MG63 (cell line): ENCODE data around the gene PTMS. TPM values are rescaled to one million over a fixed set of nuclear protein-coding genes. Genes with fewer than 3 reads are reported as not detected.

Experiments used
- DNase-seq: peaks from one replicate; pipeline ENCODE4 v3.0.0-alpha.2; 2020
- H3K27me3 ChIP-seq: fragments of 250-450 bp; sonication (Bioruptor Pico); 2 replicates; pipeline ENCODE4 v1.5.1; 2020; ENCODE audit warnings: mild to moderate bottlenecking, moderate library complexity
- H3K36me3 ChIP-seq: fragments of 250-450 bp; sonication (Bioruptor Pico); 2 replicates; pipeline ENCODE4 v1.5.1; 2020; ENCODE audit warnings: mild to moderate bottlenecking, moderate library complexity
- H3K4me3 ChIP-seq: fragments of 250-450 bp; sonication (Bioruptor Pico); 2 replicates; pipeline ENCODE4 v1.5.1; 2020; ENCODE audit warnings: mild to moderate bottlenecking, moderate library complexity
- H3K9me3 ChIP-seq: fragments of 250-450 bp; sonication (Bioruptor Pico); 2 replicates; pipeline ENCODE4 v1.5.1; 2020; ENCODE audit warnings: mild to moderate bottlenecking, moderate library complexity
- total RNA-seq: library from RNA; depleted of rRNA; stranded (reverse); fragments of >200 nt; shearing (Covaris generic); gene quantifications from 2 replicates; pipeline ENCODE4 v1.2.3, GENCODE V29; 2014; ENCODE audit warnings: low replicate concordance

Gene PTMS
- total RNA-seq, 1 experiment from 2014 or later = 328 TPM

DNA sequence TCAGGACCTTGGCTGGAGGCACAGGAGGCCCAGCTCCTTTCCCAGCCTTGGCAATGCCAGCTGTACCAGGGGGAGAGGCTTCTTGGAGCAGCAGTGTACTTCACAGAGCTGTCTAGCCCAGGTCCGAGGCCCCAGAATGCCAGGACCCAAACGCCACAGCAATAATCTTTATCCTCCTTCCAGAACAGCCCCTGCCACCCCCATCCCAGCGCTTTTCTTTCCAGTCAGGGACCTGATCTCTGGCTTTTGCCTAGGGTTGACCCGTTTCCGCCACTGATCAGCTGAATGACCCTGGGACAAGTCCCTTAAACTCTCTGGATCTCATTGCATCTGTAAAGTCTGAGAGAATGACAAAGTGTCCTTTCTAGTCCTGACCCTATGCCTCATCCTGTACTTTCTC, 11.2 kb downstream of the PTMS start:
- H3K27me3 ChIP-seq = no peaks in the 10 kb centered on the region
- no peak for DNase-seq
- no peaks in the 10 kb centered on the region for H3K9me3 ChIP-seq

DNA sequence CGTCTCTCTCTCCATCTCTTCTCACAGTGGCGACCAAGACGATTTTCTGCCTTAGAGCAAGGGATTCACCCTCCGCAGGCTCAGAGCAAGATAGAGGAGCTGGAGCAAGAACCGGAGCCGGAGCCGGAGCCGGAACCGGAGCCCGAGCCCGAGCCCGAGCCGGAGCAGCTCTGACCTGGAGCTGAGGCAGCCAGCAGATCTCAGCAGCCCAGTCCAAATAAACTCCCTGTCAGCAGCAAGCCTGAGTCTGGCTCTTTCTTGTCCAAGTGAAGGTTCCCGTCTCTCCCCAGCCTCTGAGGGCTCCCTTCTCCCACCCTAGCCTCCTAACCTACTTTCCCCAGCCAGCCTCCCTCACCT, 12.0 kb downstream of the PTMS start:
- Histone ChIP-seq H3K36me3 (no peaks in the 10 kb centered on the region), H3K4me3 (no peak overlapping the region), H3K27me3 (no peaks in the 10 kb centered on the region), H3K9me3 (no peaks in the 10 kb centered on the region)
- DNase-seq = peak; percentile 20

More for the DNA sequence above, 11.2 kb downstream of the PTMS start:
- Histone ChIP-seq H3K36me3 (no peaks in the 10 kb centered on the region), H3K4me3 (no peak overlapping the region)

DNA sequence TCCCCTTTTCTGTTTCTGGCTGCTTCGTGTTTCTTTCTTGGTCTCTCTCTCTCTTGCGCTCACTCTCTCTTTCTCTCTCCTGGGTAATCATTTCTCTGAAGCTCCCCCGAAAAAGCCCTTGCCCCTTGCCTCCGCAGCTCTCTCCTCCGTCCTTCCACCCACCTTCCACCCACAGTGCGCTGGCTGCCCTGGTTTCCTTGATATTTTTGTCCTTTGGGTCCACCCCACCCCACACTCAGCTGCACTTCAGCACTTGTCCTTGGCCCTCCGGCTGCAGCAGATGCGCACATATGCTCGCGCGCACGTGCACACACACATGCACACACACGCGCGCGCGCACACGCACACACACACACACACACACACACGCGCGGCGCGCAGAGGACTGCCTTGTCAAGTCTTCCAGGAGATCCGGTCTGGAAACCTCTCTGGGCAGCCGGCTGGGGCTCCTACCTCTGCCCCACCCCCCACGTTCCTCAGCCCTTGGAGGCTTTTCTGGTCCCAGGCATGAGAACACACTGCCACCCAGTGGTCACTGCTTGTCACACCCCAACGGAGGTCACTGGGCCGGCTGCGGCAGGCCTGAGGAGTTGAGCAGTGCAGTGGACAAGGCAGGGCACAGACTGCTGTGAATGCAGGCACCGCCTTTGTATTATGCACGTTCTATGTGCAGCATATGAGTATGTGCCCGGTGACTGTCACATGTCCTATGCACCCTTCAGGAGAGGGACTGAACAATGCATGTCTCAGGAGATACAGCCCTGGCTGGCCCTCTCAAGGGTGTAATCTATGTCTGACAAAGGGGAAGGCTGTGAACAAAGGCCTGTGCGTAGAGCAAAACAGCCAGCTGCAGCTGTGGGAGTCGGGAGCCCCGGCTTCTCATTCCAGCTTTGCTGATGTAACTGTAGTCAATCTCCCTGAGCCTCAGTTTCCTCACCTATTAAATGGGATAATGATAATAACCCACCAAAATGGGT, 12.7 kb downstream of the PTMS start:
- no peaks in the 10 kb centered on the region for H3K9me3 ChIP-seq
- no peaks in the 10 kb centered on the region for H3K36me3 ChIP-seq
- peak; percentile 90 for DNase-seq

DNA sequence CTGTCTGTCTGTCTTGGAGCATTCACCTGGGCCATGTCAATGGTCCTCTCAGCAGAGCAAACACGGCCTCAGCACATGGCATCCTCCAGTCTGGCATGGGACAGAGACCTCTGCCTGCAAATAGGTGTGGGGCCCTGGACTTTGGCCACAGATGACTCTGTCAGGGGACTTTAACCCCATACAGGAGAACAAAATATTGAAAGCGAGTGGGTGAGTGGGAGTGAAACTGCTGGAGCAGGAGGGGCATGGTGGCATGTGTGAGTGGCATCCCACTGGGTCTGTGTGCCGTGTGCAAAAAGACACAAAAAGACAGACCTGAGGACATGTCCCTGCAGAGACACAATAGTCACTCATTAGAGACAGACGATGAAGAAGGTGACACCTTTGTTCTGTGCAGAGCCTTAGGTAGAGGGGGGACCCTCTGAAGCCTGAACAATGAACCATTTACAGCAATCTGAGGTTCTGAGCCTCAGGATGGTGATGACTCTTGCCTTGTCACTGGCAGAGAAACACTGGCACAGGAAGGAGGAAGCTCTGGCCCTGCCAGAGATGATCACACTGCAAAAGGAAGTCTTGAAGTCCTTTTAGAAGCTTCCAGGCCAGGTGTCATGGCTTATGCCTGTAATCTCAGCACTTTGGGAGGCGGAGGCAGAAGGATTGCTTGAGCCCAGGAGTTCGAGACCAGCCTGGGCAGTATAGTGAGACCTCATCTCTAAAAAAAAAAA, 13.7 kb downstream of the PTMS start:
- H3K9me3 ChIP-seq = no peaks in the 10 kb centered on the region
- no peaks in the 10 kb centered on the region for H3K27me3 ChIP-seq
- no peak for DNase-seq
- H3K36me3 ChIP-seq = no peaks in the 10 kb centered on the region
- H3K4me3 ChIP-seq = no peak overlapping the region

More for the DNA sequence above, 12.7 kb downstream of the PTMS start:
- peak overlapping the region; percentile 33 for H3K4me3 ChIP-seq
- no peaks in the 10 kb centered on the region for H3K27me3 ChIP-seq

DNA sequence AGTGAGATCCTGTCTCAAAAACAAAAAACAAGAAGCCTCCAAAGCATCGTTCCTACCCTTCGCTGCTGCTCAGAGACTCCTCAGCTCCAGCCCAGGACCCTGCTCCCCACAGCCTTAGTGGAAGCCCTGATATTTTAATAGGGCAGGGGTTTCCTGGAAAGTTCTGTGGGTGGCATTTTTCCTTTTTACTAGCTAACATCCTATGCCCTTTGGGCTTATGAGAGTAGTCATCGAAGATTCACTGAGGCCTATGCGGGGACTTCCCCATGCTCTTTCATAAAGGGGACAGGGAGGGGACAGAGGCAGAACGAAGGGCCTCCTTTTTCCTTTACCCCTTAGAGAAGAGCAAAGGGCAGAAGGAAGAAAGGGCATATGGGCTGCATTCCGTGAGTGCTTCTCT, 14.4 kb downstream of the PTMS start:
- no peak overlapping the region for H3K4me3 ChIP-seq
- no peaks in the 10 kb centered on the region for H3K27me3 ChIP-seq
- H3K36me3 ChIP-seq = no peaks in the 10 kb centered on the region
- H3K9me3 ChIP-seq = no peaks in the 10 kb centered on the region
- no peak for DNase-seq

DNA sequence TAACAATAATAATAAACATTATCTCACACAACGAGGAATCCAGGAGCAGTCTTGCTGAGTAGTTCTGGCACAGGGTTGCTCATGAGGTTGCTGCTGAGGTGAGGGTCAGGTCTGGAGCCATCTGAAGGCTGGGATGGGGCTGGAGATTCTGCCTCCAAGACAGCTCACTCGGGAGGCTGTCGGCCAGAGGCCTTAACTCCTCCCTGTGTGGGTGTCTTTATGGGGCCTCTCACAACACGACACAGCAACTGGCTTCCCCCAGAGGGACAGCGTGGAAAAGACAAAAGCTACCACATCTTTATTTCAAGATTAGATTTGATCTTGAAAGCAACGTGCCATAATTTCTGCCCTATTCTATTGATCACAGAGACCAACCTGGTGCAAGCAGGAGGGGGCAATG, 16.0 kb downstream of the PTMS start:
- no peak for DNase-seq

DNA sequence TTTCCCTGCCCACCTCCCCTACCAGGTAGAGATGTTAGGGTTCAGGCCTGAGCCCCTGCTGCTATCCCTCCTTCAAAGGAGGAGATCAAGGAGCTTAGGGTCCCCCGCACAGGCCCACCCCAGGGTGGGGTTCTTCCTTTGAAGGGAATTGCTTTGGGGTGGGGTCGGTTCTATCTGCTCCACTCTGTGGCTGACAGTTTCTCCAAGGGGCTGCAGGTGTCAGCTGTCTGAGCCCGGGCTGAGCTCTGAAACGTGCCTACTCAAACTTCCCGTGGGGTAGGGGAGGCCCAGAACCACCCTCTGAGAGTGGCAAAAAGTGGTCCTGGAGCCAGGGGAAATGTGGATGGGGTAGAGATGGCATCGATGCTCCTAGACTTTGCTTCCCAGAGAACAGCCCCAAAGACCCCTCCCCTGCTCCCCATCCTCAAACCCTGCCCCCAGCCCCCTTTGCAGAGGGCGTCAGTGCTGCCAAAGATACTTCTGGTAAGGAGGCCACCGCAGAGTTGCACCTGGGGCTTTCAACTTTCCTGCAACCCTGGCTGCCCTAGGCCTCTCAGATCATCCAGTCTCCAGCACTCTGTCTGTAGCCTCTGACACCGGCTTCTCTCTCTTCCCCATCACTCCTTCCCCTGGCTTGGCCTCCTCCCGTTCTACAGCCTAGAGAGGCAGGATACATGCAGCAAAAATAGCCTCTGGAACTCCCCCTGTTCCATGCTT, 16.8 kb downstream of the PTMS start:
- Histone ChIP-seq H3K4me3 (no peak overlapping the region), H3K9me3 (no peaks in the 10 kb centered on the region), H3K36me3 (no peaks in the 10 kb centered on the region), H3K27me3 (no peaks in the 10 kb centered on the region)
- DNase-seq = no peak

More for the DNA sequence above, 16.0 kb downstream of the PTMS start:
- Histone ChIP-seq H3K4me3 (no peak overlapping the region), H3K27me3 (no peaks in the 10 kb centered on the region), H3K9me3 (no peaks in the 10 kb centered on the region), H3K36me3 (no peaks in the 10 kb centered on the region)

DNA sequence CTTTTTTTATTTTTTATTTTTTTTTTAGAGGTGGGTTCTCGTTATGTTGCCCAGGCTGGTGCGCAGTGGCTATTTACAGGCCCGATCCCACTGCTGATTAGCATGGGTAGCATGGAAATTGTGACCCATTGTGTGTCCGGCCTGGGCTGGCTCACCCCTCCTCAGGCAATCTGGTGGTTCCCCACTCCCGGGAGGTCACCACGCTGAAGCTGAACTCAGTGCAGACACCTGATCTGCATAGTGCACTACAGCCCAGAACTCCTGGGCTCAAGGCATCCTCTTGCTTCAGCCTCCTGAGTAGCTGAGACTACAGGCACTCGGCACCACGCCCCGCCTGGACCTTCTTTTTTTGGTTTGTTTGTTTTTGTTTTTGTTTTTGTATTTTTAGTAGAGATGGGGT, 17.7 kb downstream of the PTMS start:
- Histone ChIP-seq H3K4me3 (no peak overlapping the region), H3K9me3 (no peaks in the 10 kb centered on the region)
- no peak for DNase-seq

DNA sequence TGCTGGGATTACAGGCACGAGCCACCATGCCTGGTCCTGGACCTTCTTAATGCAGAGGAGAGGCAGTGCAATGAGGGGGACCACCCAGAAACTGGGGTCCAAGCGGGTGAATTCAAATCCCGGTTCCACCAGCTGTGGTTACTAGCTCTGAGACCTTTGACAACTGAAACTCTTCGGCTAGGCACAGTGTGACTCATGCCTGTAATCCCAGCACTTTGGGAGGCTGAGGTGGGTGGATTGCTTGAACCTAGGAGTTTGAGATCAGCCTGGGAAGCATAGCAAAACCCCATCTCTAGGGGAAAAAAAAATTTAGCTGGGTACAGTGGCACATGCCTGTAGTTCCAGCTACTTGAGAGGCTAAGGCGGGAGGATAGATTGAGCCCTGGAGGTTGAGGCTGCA, 18.1 kb downstream of the PTMS start:
- no peaks in the 10 kb centered on the region for H3K9me3 ChIP-seq
- no peak overlapping the region for H3K4me3 ChIP-seq
- no peaks in the 10 kb centered on the region for H3K27me3 ChIP-seq
- no peak for DNase-seq
- no peaks in the 10 kb centered on the region for H3K36me3 ChIP-seq

More for the DNA sequence above, 17.7 kb downstream of the PTMS start:
- Histone ChIP-seq H3K36me3 (no peaks in the 10 kb centered on the region), H3K27me3 (no peaks in the 10 kb centered on the region)

DNA sequence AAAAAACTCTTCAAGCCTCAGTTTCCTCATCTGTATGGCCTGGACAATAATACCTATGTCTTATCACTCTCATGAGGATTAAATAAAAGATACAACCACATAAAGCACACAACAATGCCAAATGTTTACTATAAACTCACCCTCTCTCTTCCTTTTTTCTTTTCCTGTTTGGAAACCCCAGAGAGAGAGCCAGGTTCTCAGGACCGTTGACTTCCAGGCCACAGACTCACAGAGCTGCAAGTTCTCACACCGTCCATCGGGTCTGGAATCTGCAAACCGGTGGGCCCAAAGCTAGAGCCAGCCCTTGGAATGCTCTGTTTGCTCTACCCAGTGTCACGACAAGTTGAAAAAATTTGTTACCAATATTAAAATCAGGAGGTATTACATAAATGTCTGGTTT, 18.6 kb downstream of the PTMS start:
- no peak overlapping the region for H3K4me3 ChIP-seq
- H3K9me3 ChIP-seq = no peaks in the 10 kb centered on the region
- no peaks in the 10 kb centered on the region for H3K36me3 ChIP-seq
- DNase-seq = no peak
- H3K27me3 ChIP-seq = no peaks in the 10 kb centered on the region

DNA sequence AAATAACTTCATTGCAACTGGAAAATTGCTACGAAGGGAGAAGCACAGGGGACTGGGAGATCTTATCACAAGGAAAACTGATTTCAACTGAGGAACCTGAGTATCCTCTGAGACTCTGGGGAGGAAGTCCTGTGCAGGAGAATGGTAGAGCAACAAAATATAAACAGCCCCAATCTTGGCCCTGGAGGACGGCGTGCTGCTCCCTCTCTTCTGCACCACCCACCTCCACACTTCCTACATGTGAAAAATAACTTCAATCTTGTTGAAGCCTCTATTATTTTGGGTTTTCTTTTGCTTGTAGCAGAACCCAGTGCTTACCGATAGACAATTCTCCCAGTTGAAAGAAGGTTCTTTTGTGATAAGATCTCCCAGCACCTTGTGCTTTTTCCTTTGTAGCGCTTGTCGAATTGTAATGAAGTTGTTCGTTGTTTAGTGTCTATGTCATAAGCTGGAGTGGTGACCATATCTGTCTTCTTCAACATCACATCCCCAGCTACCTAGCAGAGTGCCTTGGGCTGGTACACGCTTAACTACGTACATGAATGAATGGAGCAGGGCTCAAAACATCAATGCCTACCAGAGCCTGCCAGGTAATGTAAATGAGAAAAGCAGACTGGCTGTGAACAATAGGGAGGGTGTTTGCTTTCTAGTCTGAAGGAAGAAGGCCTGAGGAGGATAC, 20.4 kb downstream of the PTMS start:
- no peak for DNase-seq
- H3K4me3 ChIP-seq = no peak overlapping the region

DNA sequence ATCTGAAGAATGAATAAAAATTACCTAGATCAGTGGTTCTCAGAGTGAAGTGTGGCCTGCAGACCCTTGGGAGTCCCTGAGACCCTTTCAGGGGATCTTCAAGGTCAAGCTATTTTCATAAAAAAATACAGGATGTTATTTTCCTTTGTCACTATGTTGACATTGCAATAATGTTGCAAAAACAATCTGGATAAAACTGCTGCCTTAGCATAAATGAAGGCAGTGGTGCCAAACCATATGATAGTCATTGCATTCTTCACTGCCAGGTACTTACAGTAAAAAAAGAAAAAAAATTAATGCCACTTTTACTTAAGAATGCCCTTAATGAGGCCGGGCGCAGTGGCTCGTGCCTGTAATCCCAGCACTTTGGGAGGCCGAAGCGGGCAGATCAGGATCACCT, 21.1 kb downstream of the PTMS start:
- no peak overlapping the region for H3K4me3 ChIP-seq
- DNase-seq = no peak
- H3K36me3 ChIP-seq = no peaks in the 10 kb centered on the region
- no peaks in the 10 kb centered on the region for H3K27me3 ChIP-seq
- no peaks in the 10 kb centered on the region for H3K9me3 ChIP-seq

More for the DNA sequence above, 20.4 kb downstream of the PTMS start:
- Histone ChIP-seq H3K36me3 (no peaks in the 10 kb centered on the region), H3K9me3 (no peaks in the 10 kb centered on the region), H3K27me3 (no peaks in the 10 kb centered on the region)

DNA sequence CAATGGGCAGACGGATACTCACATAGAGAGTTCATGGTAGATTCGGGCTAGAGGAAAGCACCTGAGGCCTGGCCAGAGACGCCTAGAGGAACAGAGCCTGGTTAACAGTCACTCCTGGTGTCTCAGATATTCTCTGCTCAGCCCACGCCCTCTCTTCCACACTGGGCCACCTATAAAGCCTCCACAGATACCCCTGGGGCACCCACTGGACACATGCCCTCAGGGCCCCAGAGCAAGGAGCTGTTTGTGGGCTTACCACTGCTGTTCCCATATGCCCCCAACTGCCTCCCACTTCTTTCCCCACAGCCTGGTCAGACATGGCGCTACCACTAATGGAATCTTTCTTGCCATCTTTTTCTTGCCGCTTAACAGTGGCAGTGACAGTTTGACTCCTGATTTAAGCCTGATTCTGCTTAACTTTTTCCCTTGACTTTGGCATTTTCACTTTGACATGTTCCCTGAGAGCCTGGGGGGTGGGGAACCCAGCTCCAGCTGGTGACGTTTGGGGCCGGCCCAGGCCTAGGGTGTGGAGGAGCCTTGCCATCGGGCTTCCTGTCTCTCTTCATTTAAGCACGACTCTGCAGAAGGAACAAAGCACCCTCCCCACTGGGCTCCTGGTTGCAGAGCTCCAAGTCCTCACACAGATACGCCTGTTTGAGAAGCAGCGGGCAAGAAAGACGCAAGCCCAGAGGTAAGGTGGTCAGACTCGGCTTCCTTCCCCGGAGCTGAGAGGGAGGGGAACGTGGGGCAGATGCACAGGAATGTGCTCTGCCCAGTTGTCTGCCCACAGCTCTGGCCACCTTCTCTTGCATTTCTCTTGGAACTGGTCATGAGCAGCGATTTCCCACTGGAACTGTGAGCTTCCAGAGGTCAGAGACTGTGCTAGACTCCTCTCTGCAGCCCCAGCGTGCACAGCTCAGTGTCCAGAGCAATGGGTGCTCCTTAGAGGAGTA, 23.1 kb downstream of the PTMS start, which contains the start of gene CD4:
TSS of gene CD4 (plus strand) at position 557 of the 953 bp plus-strand sequence. CDS start 10,611 bp downstream, outside the sequence.
- Histone ChIP-seq H3K9me3 (no peaks in the 10 kb centered on the region), H3K36me3 (no peaks in the 10 kb centered on the region), H3K4me3 (no peak within 1 kb of the TSS), H3K27me3 (no peaks in the 10 kb centered on the region; the same call in 1 of the 2 replicates)
- DNase-seq = no peak

DNA sequence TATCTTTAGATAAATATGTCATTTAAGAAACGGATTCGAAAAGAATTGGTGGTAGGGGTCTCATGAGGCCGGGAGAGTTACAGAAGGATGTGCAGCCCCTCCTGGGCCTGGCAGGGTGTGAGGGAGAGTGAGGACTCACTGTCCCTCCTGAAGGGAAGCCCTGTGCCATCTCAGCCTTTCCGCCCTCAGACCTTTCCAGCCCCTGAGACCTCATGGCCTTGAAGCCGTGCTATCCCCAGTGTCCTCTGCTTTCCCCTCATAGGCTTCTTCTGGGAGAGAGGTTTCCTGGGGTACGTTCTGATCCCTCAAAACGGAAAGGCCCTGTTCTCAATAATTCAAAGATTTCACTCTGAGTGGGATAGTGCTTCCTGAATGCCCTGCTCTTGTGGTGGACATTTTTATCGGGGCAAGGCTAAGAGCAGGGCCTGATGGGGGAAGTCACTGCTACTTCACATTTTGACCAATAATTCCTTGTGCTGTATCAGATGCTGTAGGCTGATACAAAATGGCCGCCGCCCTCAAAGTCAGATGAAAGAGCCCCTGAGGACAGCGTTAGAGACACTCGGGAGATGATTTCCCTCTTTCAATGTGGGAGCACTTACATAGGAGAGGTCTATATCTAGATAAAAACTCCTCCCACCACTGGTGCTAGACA, 24.5 kb downstream of the PTMS start:
- Histone ChIP-seq H3K36me3 (no peaks in the 10 kb centered on the region), H3K4me3 (no peak overlapping the region), H3K27me3 (no peaks in the 10 kb centered on the region; the same call in 1 of the 2 replicates), H3K9me3 (no peaks in the 10 kb centered on the region)
- no peak for DNase-seq

DNA sequence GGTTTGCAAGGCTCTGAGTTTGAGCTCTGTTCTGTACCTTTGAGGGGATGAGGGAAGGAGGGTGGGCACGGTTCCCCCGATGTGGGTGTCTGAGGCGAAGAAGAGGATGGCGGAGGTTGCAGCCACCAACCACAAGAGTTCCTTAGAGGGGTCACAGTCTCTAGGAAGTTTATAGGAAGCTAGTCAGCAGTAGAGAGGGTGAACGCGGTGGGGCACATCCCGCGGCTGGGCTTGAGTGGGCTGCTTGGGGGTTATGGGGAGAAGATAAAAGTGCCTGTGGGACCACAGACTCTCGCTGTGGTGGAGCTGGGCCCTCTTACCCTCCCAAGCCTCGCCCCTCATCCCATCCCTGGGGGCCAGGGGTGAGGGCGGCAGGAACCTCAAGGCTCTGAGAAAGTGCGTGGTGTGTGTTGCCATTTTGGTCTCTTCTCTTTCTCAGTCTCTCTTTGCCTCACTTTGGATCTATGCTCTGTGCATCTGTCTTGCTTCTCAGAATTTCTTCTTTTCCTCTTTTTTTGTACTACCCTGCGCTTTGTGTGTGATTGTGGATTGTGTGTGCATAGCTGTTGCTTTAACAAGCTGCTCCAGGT, 25.9 kb downstream of the PTMS start:
- Histone ChIP-seq H3K36me3 (no peaks in the 10 kb centered on the region), H3K4me3 (no peak overlapping the region), H3K9me3 (no peaks in the 10 kb centered on the region), H3K27me3 (no peaks in the 10 kb centered on the region; the same call in 1 of the 2 replicates)
- no peak for DNase-seq
